HepG2 (cell line): ENCODE data around the gene SMIM13. TPM values are rescaled to one million over a fixed set of nuclear protein-coding genes. Genes with fewer than 3 reads are reported as not detected.

Source experiments
- ATAC-seq: fragments of 200-7000 bp; cut with Tn5 transposase; 3 replicates; pipeline ENCODE4 v1.9.1; 2020; ENCODE audit warnings: mild to moderate bottlenecking, moderate library complexity
- BruUV-seq: library from RNA; stranded (reverse); fragments of 400-500 nt; replicated peaks from 2 replicates; lab custom pipeline; 2021; lab: Mats Ljungman, UMichigan
- CTCF ChIA-PET: fragments of 300-600 bp; formaldehyde crosslinking; extraction: SDS; loops from one replicate; lab custom pipeline; 2021; ENCODE audit warnings: low total read pairs, inconsistent platforms, low intra/inter-chr PET ratio; lab: Yijun Ruan, JAX
- POLR2A ChIA-PET: fragments of 350-600 bp; sonication (Branson Sonifier 250); formaldehyde crosslinking; loops from one replicate; lab custom pipeline; 2020; ENCODE audit warnings: antibody characterized with exemption, inconsistent platforms; lab: Yijun Ruan, JAX
- DNase-seq: peaks from one replicate; pipeline ENCODE4 v3.0.0-alpha.2; 2015; ENCODE audit warnings: low spot score
- FAIRE-seq: peaks from 3 replicates; lab custom pipeline; 2011; peaks lifted over from hg19 to GRCh38; lab: Jason Lieb, UNC
- H2AFZ ChIP-seq: one replicate; pipeline ENCODE4 v1.6.1; 2011; ENCODE audit warnings: low read length, inconsistent platforms
- H3K27ac ChIP-seq: fragments of 300-600 bp; 3 replicates; pipeline ENCODE4 v1.8.0; 2011; ENCODE audit warnings: mixed run types, mild to moderate bottlenecking, mixed read lengths, low read length, inconsistent platforms; ENCODE audit not compliant: insufficient read depth; ENCODE audit errors: extremely low read length
- H3K27me3 ChIP-seq, 2 experiments: fragments of 200-600 bp in 1 of 2; 2 replicates in 1 of 2; 3 replicates in 1 of 2; pipeline versions ENCODE4 v1.6.0 to v1.8.0; 2011; ENCODE audit warnings: low read length in 2 of 2, mild to moderate bottlenecking in 2 of 2, moderate library complexity in 2 of 2, inconsistent platforms in 1 of 2; ENCODE audit not compliant: insufficient read depth in 2 of 2, control insufficient read depth in 1 of 2
- H3K36me3 ChIP-seq, 2 experiments: fragments of 200-600 bp in 1 of 2; replicated peaks in 1 of 2; 2 replicates in 1 of 2; 3 replicates in 1 of 2; pipeline versions ENCODE4 v1.5.1 to v1.8.0; 2011; ENCODE audit warnings: low read length in 2 of 2, inconsistent platforms in 1 of 2; ENCODE audit not compliant: insufficient read depth in 2 of 2, control insufficient read depth in 1 of 2
- H3K4me1 ChIP-seq: 2 replicates; pipeline ENCODE4 v1.5.1; 2012; ENCODE audit warnings: low read length, inconsistent platforms; ENCODE audit not compliant: insufficient read depth
- H3K4me2 ChIP-seq: 2 replicates; pipeline ENCODE4 v1.6.0; 2011; ENCODE audit warnings: low read depth, low read length, inconsistent platforms
- H3K4me3 ChIP-seq, 3 experiments: fragments of 200-600 bp in 1 of 3; sonication (generic), shearing (Covaris generic) in 1 of 3; replicated peaks in 1 of 3; 2 replicates each; pipeline ENCODE4 v1.5.1; 2011 to 2016; ENCODE audit warnings: low read length in 3 of 3, inconsistent platforms in 2 of 3, low read depth in 2 of 3, mild to moderate bottlenecking in 2 of 3, control low read depth in 1 of 3, mixed read lengths in 1 of 3; ENCODE audit not compliant: insufficient read depth in 1 of 3
- H3K79me2 ChIP-seq: one replicate; pipeline ENCODE4 v1.6.1; 2011; ENCODE audit warnings: low read length, inconsistent platforms; ENCODE audit not compliant: insufficient read depth
- H3K9ac ChIP-seq: 2 replicates; pipeline ENCODE4 v1.6.0; 2011; ENCODE audit warnings: mild to moderate bottlenecking, low read depth, low read length, inconsistent platforms; ENCODE audit not compliant: insufficient read depth
- H3K9me3 ChIP-seq: 2 replicates; pipeline ENCODE4 v1.5.1; 2012; ENCODE audit warnings: mild to moderate bottlenecking, low read length
- H4K20me1 ChIP-seq: 2 replicates; pipeline ENCODE4 v1.6.0; 2011; ENCODE audit warnings: inconsistent platforms, mild to moderate bottlenecking, low read length, moderate library complexity; ENCODE audit not compliant: insufficient read depth
- ARNTL ChIP-seq: sonication (generic); formaldehyde crosslinking; IDR thresholded peaks from 2 replicates; pipeline ENCODE4 v1.4.0; 2020; ENCODE audit warnings: mild to moderate bottlenecking, missing genetic modification reagents
- ETV5 ChIP-seq: IDR thresholded peaks from 2 replicates; pipeline ENCODE4 v1.6.1; 2018; ENCODE audit warnings: missing biosample characterization, missing genetic modification reagents, inconsistent platforms, borderline replicate concordance
- GATAD2A ChIP-seq: IDR thresholded peaks from 2 replicates; pipeline ENCODE4 v1.6.1; 2016
- HMG20A ChIP-seq: IDR thresholded peaks from 2 replicates; pipeline ENCODE4 v1.6.1; 2016; ENCODE audit warnings: borderline replicate concordance
- NCOA2 ChIP-seq: sonication (generic); formaldehyde crosslinking; IDR thresholded peaks from 2 replicates; pipeline ENCODE4 v1.8.0; 2022; ENCODE audit warnings: inconsistent platforms
- NR2F2 ChIP-seq: IDR thresholded peaks from 2 replicates; pipeline ENCODE4 v1.6.1; 2012; ENCODE audit warnings: low read depth, inconsistent platforms, borderline replicate concordance
- RARA ChIP-seq: IDR thresholded peaks from 2 replicates; pipeline ENCODE4 v1.6.1; 2016; ENCODE audit warnings: missing genetic modification reagents, missing compliant biosample characterization
- RFX5 ChIP-seq: IDR thresholded peaks from 2 replicates; pipeline ENCODE4 v1.6.1; 2011; ENCODE audit warnings: low read depth, low read length, improper control_type of control experiment
- SMARCE1 ChIP-seq: fragments of 450-650 bp; IDR thresholded peaks from 2 replicates; pipeline ENCODE4 v1.6.1; 2017; ENCODE audit warnings: borderline replicate concordance
- SOX13 ChIP-seq, 3 experiments: fragments of 450-650 bp in 1 of 3; sonication (generic) in 1 of 3; formaldehyde crosslinking in 1 of 3; IDR thresholded peaks in 2 of 3; conservative IDR thresholded peaks in 1 of 3; 2 replicates each; pipeline versions ENCODE4 v1.5.0 to v1.6.1; 2016 to 2020; ENCODE audit warnings: antibody characterized with exemption in 1 of 3, mild to moderate bottlenecking in 1 of 3, missing compliant biosample characterization in 1 of 3, missing genetic modification reagents in 1 of 3, moderate library complexity in 1 of 3
- TCF7 ChIP-seq: sonication (generic); IDR thresholded peaks from 2 replicates; pipeline ENCODE4 v1.6.1; 2016; ENCODE audit warnings: antibody characterized with exemption, low read depth
- ZNF263 ChIP-seq: sonication (generic); formaldehyde crosslinking; IDR thresholded peaks from 2 replicates; pipeline ENCODE4 v1.4.0; 2020; ENCODE audit warnings: missing genetic modification reagents
- ZNF563 ChIP-seq: sonication (generic); formaldehyde crosslinking; IDR thresholded peaks from 2 replicates; pipeline ENCODE4 v1.8.0; 2022; ENCODE audit warnings: mild to moderate bottlenecking, moderate library complexity, missing genetic modification reagents
- ZNF768 ChIP-seq: sonication (generic); formaldehyde crosslinking; IDR thresholded peaks from 2 replicates; pipeline ENCODE4 v1.4.0; 2020; ENCODE audit warnings: missing genetic modification reagents
- ZNF790 ChIP-seq: sonication (generic); formaldehyde crosslinking; IDR thresholded peaks from 2 replicates; pipeline ENCODE4 v1.8.0; 2022; ENCODE audit warnings: missing genetic modification reagents, mild to moderate bottlenecking, borderline replicate concordance
- WGBS: methylation state at CpG from one replicate; pipeline ENCODE4 v1.1.6; 2017; ENCODE audit warnings: low lambda C conversion rate; 5-methylcytosine and 5-hydroxymethylcytosine counted together
- in situ Hi-C: cut with HindIII; loops from 2 replicates; pipeline ENCODE4 v1.10.0; 2017; ENCODE audit warnings: low pct_unique_long_range_greater_than_20kb; ENCODE audit not compliant: extremely low pct_ligation_motif_present
- intact Hi-C: fragments of 100-400 bp; cut with micrococcal nuclease; formaldehyde crosslinking; loops from one replicate; pipeline ENCODE4 v1.10.0; 2022; ENCODE audit not compliant: unreplicated experiment
- polyA plus RNA-seq, 8 experiments: library from polyadenylated mRNA; depleted of rRNA in 3 of 8; stranded (reverse) in 7 of 8; unstranded in 1 of 8; fragments of >200 nt; fragmentation: Illumina TruSeq in 4 of 8; extraction: Trizol in 4 of 8; gene quantifications; 2 replicates each; pipeline versions ENCODE4 v1.2.1 to v1.2.3, GENCODE V29; 2011 to 2016; ENCODE audit warnings: low read depth in 4 of 8, missing spikeins in 1 of 8, mixed read lengths in 1 of 8; ENCODE audit not compliant: insufficient read depth in 1 of 8
- total RNA-seq, 5 experiments: library from RNA; depleted of rRNA; stranded (reverse); fragments of >200 nt; fragmentation: Illumina TruSeq; extraction: Trizol; gene quantifications; 2 replicates each; pipeline ENCODE4 v1.2.3, GENCODE V29; 2016; ENCODE audit warnings: low read depth in 1 of 5
- TF ChIP-seq, protein P1 (sequence below): sonication (generic); formaldehyde crosslinking; IDR thresholded peaks from 2 replicates; pipeline ENCODE4 v1.4.0; 2020; ENCODE audit warnings: missing genetic modification reagents, mild to moderate bottlenecking, borderline replicate concordance
- TF ChIP-seq, protein P2 (sequence below): sonication (generic); formaldehyde crosslinking; IDR thresholded peaks from 2 replicates; pipeline ENCODE4 v1.4.0; 2020; ENCODE audit warnings: missing genetic modification reagents
- TF ChIP-seq, protein P3 (sequence below): sonication (generic); formaldehyde crosslinking; IDR thresholded peaks from 2 replicates; pipeline ENCODE4 v1.4.0; 2020; ENCODE audit warnings: missing genetic modification reagents, borderline replicate concordance

Gene SMIM13
- total and polyA plus RNA-seq, 2 of the 13 experiments (the other 11 are each of a cell fraction or from before 2014, with no cell fraction given), result 2.7 to 10.2 TPM

DNA sequence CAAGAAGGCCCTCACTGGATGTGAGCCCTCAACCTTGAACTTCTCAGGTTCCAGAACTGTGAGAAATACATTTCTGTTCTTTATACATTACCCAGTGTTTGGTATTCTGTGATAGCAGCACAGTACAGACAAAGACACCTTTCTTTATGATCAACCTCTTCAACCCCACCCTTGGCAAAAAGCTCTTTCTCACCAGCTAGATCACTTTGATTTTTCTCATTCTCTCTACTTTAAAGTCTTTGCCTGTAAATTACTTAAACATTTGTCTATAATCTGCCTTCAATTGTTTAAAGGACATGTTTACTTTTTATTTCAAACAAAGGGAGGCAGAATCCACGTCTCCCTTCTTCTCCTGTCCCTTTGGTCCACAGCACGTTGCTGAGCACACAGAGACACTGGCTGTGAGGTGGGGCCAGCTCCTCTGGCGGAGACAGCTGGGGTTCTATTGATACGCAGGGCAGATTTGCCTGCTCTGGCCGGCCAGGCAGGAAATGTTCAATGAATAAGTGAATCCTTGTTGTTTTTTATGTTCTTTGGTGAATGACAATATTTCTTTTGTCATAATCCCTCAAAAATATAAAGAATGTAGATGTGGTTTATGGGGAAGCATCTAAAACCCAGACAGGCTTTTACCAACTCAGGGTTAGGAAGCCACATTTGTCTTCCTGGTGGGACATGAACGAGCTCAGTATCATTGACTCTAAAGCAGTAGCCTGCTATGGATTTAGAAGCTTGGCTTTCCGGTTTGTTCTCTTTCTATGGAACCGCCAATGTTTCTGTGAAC is 86.0 kb downstream of the SMIM13 start:
- H3K4me3 ChIP-seq, result no peak overlapping the region
- WGBS, result 34% methylated on average over 8 of the region's 8 CpGs
- DNase-seq, result peak; percentile 79
- H3K27ac ChIP-seq, result peak overlapping the region; percentile 11
- in situ Hi-C loops (no loop called here), intact Hi-C loops (loop anchor here (10.0 kb wide), 1 partner anchor 395 kb away; no protein-coding TSS in a partner anchor)
- H3K9ac ChIP-seq, result peak overlapping the region; percentile 7; the same call in 1 of the 2 replicates
- peaks cover 40% of the 10 kb centered on the region for H3K4me1 ChIP-seq
- ChIA-PET CTCF (no interaction called here), POLR2A (interaction anchor here (0.8 to 1.5 kb wide), 4 partner anchors 11 to 120 kb away, joined by 3 to 17 read pairs (median 6); partner anchors contain the start of gene NEDD9)
- peaks cover 1 to 10% of the 10 kb centered on the region in 2 experiments; a peak in 2 of 5 replicates for H3K36me3 ChIP-seq
- H2AFZ ChIP-seq, result no peak overlapping the region
- no TSS peak for BruUV-seq
- ATAC-seq, result peak; percentile 77
- no peaks in the 10 kb centered on the region for H3K79me2 ChIP-seq
- H3K9me3 ChIP-seq, result no peaks in the 10 kb centered on the region
- H4K20me1 ChIP-seq, result peaks cover 9% of the 10 kb centered on the region; the same call in 1 of the 2 replicates
- peak; percentile 28 for FAIRE-seq
- no peaks in the 10 kb centered on the region for H3K27me3 ChIP-seq
- H3K4me2 ChIP-seq, result peak overlapping the region; percentile 34; the same call in 1 of the 2 replicates
- TF ChIP-seq ZNF563 (CRISPR knock-in tag) (peak; percentile 98), RFX5 (no peak), RARA (CRISPR knock-in tag) (peak; percentile 12; the same call in 1 of the 2 replicates), NR2F2 (0 out of 2 replicates have a peak, but pooled peaks have one; percentile 29), TCF7 (peak; percentile 64), NCOA2 (CRISPR knock-in tag) (peak; percentile 56; the same call in 1 of the 2 replicates), ETV5 (CRISPR knock-in tag) (peak; percentile 29; the same call in 1 of the 2 replicates), ZNF263 (no peak), ARNTL (CRISPR knock-in tag) (no peak), SMARCE1 (no peak), HMG20A (CRISPR knock-in tag) (peak; percentile 7; the same call in 1 of the 2 replicates), GATAD2A (CRISPR knock-in tag) (peak; percentile 54), SOX13 (IDR thresholded peaks at IDR 0.05) (peak; percentile 82), SOX13 (CRISPR knock-in tag; conservative IDR thresholded peaks at IDR 0.05 in 1 of 2, IDR thresholded peaks at IDR 0.05 in 1 of 2) (peak in 1 of 2 experiments; percentile 95; a peak in 2 of 4 replicates), ZNF790 (no peak), ZNF768 (CRISPR knock-in tag) (peak; percentile 85)
- TF ChIP-seq, protein P1, sequence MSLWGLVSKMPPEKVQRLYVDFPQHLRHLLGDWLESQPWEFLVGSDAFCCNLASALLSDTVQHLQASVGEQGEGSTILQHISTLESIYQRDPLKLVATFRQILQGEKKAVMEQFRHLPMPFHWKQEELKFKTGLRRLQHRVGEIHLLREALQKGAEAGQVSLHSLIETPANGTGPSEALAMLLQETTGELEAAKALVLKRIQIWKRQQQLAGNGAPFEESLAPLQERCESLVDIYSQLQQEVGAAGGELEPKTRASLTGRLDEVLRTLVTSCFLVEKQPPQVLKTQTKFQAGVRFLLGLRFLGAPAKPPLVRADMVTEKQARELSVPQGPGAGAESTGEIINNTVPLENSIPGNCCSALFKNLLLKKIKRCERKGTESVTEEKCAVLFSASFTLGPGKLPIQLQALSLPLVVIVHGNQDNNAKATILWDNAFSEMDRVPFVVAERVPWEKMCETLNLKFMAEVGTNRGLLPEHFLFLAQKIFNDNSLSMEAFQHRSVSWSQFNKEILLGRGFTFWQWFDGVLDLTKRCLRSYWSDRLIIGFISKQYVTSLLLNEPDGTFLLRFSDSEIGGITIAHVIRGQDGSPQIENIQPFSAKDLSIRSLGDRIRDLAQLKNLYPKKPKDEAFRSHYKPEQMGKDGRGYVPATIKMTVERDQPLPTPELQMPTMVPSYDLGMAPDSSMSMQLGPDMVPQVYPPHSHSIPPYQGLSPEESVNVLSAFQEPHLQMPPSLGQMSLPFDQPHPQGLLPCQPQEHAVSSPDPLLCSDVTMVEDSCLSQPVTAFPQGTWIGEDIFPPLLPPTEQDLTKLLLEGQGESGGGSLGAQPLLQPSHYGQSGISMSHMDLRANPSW (CRISPR knock-in tag), result no peak
- TF ChIP-seq, protein P2, sequence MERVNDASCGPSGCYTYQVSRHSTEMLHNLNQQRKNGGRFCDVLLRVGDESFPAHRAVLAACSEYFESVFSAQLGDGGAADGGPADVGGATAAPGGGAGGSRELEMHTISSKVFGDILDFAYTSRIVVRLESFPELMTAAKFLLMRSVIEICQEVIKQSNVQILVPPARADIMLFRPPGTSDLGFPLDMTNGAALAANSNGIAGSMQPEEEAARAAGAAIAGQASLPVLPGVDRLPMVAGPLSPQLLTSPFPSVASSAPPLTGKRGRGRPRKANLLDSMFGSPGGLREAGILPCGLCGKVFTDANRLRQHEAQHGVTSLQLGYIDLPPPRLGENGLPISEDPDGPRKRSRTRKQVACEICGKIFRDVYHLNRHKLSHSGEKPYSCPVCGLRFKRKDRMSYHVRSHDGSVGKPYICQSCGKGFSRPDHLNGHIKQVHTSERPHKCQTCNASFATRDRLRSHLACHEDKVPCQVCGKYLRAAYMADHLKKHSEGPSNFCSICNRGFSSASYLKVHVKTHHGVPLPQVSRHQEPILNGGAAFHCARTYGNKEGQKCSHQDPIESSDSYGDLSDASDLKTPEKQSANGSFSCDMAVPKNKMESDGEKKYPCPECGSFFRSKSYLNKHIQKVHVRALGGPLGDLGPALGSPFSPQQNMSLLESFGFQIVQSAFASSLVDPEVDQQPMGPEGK (CRISPR knock-in tag), result 0 out of 2 replicates have a peak, but pooled peaks have one; percentile 15
- TF ChIP-seq, protein P3, sequence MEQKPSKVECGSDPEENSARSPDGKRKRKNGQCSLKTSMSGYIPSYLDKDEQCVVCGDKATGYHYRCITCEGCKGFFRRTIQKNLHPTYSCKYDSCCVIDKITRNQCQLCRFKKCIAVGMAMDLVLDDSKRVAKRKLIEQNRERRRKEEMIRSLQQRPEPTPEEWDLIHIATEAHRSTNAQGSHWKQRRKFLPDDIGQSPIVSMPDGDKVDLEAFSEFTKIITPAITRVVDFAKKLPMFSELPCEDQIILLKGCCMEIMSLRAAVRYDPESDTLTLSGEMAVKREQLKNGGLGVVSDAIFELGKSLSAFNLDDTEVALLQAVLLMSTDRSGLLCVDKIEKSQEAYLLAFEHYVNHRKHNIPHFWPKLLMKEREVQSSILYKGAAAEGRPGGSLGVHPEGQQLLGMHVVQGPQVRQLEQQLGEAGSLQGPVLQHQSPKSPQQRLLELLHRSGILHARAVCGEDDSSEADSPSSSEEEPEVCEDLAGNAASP, result no peak
